22Rv1 (cell line): ENCODE data around the gene AFG1L.

Experiments
- H3K27ac ChIP-seq: fragments of 450-650 bp; 2 replicates; pipeline ENCODE4 v1.5.1; 2017
- ZFX ChIP-seq: fragments of 450-650 bp; IDR thresholded peaks from 2 replicates; pipeline ENCODE4 v1.6.1; 2017; ENCODE audit warnings: antibody characterized with exemption, borderline replicate concordance
- TF ChIP-seq, protein P1 (sequence below): fragments of 450-650 bp; IDR thresholded peaks from 2 replicates; pipeline ENCODE4 v1.5.1; 2017; ENCODE audit warnings: mild to moderate bottlenecking

AFG1L gene

DNA sequence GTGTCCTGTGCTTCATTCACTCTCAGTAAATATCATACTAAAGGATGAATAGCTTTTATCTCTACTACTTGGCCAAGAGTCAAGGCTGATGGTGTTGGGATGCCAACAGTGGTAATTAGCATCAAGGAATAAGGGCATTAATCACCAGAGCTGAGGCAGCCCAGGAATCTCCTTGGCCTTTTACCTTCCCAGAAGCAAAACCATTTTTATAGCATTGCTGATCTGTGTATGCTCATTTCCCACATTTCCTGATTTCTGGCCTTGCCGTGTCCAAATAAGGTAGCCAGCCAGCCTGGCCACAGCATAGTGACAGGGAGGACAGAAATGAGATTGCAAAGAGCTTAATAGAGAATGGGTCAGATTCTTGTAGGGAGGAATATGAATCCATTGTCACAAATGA is 189.2 kb downstream of the AFG1L start:
- TF ChIP-seq, protein P1, sequence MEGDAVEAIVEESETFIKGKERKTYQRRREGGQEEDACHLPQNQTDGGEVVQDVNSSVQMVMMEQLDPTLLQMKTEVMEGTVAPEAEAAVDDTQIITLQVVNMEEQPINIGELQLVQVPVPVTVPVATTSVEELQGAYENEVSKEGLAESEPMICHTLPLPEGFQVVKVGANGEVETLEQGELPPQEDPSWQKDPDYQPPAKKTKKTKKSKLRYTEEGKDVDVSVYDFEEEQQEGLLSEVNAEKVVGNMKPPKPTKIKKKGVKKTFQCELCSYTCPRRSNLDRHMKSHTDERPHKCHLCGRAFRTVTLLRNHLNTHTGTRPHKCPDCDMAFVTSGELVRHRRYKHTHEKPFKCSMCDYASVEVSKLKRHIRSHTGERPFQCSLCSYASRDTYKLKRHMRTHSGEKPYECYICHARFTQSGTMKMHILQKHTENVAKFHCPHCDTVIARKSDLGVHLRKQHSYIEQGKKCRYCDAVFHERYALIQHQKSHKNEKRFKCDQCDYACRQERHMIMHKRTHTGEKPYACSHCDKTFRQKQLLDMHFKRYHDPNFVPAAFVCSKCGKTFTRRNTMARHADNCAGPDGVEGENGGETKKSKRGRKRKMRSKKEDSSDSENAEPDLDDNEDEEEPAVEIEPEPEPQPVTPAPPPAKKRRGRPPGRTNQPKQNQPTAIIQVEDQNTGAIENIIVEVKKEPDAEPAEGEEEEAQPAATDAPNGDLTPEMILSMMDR: no peak
- TF ChIP-seq ZFX: no peak
- H3K27ac ChIP-seq: no peak overlapping the region

DNA sequence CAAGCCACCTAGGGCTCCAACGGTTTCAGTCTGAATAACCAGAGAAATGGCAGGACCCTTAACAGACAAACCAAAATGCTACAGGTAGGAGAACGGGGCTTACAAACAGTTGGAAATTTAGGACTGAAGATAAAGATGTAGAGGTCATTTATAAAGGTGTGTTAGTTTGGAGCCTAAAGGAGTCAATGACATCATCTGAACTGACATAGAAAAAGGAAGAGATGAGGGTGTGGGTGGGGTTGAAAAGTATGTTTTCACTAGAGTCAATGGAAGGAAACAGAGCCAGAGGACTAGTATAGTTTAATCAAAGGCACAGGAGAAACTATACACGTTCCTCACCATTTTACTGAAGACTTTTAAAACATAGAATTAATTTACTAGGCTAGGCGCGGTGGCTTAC is 194.8 kb downstream of the AFG1L start:
- no peak overlapping the region for H3K27ac ChIP-seq
- TF ChIP-seq ZFX: no peak
- TF ChIP-seq, protein P1: no peak

DNA sequence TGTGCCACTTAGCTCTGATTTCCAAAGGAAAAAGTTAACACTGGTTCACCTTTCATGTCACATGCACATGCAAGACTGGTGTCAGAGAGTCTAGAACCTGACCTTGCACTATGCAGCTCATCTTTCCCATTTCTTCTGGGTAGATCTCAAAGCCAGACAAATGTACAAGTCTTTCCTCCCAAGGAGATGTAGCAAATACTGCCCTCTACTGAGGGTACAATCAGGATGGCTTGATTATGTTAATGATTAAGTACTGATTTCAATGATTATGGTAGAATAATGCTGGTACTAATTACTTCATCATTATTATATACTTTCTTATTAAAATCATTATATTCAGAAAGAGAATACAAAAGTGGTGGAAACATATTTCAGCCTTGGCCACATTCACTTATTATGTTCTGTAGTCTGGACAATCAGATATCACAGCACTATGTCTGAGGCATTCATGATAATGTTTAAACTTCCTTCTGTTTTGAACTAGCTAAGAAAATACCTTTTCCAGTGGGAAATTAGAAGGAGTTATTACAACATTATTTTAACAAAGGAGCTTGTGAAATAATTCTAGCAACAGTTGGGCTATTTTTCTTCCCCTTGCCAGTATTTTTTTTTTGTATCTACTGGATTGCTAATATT is 197.4 kb downstream of the AFG1L start:
- TF ChIP-seq ZFX: no peak
- TF ChIP-seq, protein P1: peak; percentile 81
- H3K27ac ChIP-seq: no peak overlapping the region

DNA sequence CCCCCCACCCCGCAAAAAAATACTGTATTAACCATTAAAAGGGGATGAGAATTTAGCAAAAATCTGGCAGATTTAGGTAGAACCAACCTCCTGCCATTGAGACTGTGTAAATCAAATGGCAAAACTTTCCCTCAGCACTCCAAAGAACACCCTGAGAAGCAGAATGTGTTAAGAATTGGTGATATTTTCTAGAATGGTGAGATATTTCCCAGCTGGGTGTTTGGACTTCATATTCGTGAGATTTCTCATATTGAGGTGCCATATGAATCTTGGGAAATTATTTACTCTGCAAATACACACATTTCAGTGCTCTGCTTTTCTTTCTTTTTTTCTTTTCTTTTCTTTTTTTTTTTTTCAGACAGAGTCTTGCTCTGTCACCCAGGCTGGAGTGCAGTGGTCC is 199.6 kb downstream of the AFG1L start:
- TF ChIP-seq, protein P1: no peak
- TF ChIP-seq ZFX: no peak
- no peak overlapping the region for H3K27ac ChIP-seq

DNA sequence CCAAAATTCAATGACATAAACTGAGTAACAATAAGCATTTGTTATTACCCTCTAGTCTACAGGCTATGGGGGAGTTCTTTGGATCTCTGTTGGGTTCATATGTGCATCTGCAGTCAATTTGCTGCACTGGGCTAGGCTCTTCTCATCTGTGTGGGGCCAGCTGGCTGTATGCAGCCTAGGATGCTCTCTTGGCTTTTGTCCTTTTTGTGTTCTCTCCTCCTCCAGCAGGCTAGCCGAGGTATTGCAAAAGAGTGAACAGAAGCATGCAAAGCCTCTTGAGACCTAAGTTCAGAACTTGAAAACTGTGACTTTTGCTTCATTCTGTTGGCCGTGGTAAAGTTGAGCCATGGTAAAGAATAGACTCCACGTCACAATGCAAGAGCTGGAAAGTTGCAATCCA is 203.0 kb downstream of the AFG1L start:
- TF ChIP-seq, protein P1: peak; percentile 42
- TF ChIP-seq ZFX: no peak
- no peak overlapping the region for H3K27ac ChIP-seq

DNA sequence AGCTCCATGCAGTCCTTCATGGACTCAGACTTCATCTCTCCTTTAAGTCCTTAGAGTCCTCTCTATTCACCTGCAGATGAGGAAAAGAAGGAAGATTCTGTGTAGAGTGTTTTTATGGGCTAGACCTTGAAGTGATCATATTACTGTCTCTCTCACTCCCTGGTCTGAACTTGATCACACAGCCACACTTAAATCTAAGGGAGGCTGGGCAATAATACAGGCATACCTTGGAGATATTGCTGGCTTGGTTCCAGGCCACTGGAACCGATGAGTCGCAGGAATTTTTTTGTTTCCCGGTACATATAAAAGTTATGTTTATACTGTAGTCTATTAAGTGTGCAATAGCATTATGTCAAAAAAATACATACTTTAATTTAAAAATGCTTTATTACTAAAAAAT is 206.7 kb downstream of the AFG1L start:
- no peak overlapping the region for H3K27ac ChIP-seq
- TF ChIP-seq, protein P1: no peak
- no peak for TF ChIP-seq ZFX

DNA sequence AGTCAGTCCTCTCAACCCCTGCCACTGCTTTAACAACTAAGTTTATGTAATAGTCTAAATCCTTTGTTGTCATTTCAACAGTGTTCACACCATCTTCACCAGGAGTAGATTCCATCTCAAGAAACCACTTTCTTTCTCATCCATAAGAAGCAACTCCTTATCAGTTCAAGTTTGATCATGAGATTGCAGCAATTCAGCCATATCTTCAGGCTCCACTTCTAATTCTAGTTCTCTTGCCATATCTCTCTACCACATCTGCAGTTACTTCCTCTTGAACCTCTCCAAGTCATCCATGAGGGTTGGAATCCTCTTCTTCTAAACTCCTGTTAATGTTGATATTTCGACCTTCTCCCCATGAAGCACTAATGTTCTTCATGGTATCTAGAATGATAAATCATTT is 208.0 kb downstream of the AFG1L start:
- TF ChIP-seq ZFX: no peak
- TF ChIP-seq, protein P1: no peak
- H3K27ac ChIP-seq: no peak overlapping the region
